Measurements from ENCODE around the gene SPX. TPM values are rescaled to one million over a fixed set of nuclear protein-coding genes. Genes with fewer than 3 reads are reported as not detected.

SPX gene
- polyA plus RNA-seq, 3 donors from 2014 or later: 0.15 TPM; not detected in 2

GRCh38 chr12:21573733-21574358 is 47.8 kb downstream of the SPX start:
- no peak overlapping the region for H3K4me3 Mint-ChIP-seq
- H3K9me3 Mint-ChIP-seq: no peaks in the 10 kb centered on the region
- no peaks in the 10 kb centered on the region for H3K4me1 Mint-ChIP-seq

DNA sequence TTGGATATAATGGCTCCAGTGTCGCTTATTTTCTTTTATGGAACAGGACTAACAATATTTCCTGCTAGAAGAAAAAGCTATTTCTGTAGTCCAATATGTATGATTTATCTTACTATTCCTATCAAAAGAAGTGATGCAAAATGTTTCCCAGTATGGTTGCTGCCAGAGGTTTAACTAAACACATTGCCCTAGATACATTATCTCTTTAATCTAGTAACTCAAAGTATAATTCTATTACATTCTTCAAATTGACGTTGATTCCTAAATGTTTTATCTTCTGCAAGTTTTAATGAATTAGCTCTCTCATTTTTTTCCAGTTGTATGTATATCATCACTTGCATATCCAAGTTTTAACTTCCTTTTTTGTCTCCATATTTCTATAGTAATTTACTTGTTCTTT is 50.3 kb downstream of the SPX start:
- Mint-ChIP-seq H3K36me3 (no peaks in the 10 kb centered on the region), H3K9me3 (no peaks in the 10 kb centered on the region), H3K4me3 (no peak overlapping the region), H3K4me1 (no peaks in the 10 kb centered on the region), H3K27me3 (ENCODE audit: low read depth in 3 of 3) (peaks cover 1 to 8% (median 2%) of the 10 kb centered on the region in 3 donors), H3K27ac (no peak overlapping the region)
- DNase-seq: no peak

More at GRCh38 chr12:21573733-21574358, 47.8 kb downstream of the SPX start:
- H3K27ac Mint-ChIP-seq: no peak overlapping the region
- peaks cover 0 to 4% (median 4%) of the 10 kb centered on the region in 3 donors for H3K27me3 Mint-ChIP-seq (ENCODE audit: low read depth in 3 of 3)
- no peaks in the 10 kb centered on the region for H3K36me3 Mint-ChIP-seq
- DNase-seq: no peak

DNA sequence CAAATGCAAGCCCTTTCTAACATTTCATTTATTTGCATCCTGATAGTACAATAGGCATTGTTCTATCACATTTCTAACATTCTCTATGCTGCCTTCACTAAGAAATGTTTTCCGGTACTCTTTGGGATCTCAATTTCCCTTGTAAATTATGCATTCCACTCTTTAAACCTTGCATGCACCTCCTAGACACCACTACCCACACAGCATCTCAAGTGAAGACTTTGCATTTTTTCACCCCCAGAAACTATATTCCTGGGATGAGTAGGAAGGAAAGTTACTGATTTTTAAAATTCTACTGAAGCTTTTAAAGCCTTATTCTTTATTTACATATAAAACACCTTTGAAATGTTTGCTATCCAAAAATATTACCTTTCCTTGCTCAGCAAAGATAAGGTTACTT is 51.4 kb downstream of the SPX start:
- no peak overlapping the region for H3K4me3 Mint-ChIP-seq
- no peaks in the 10 kb centered on the region for H3K36me3 Mint-ChIP-seq
- H3K4me1 Mint-ChIP-seq: no peaks in the 10 kb centered on the region
- H3K27ac Mint-ChIP-seq: no peak overlapping the region
- H3K9me3 Mint-ChIP-seq: no peaks in the 10 kb centered on the region
- DNase-seq: no peak
- H3K27me3 Mint-ChIP-seq (ENCODE audit: low read depth in 3 of 3): peaks cover 1 to 8% (median 2%) of the 10 kb centered on the region in 3 donors

GRCh38 chr12:21580748-21581516 is 54.8 kb downstream of the SPX start:
- Mint-ChIP-seq H3K36me3 (no peaks in the 10 kb centered on the region), H3K27ac (no peak overlapping the region), H3K4me3 (no peak overlapping the region), H3K9me3 (no peaks in the 10 kb centered on the region), H3K4me1 (no peaks in the 10 kb centered on the region), H3K27me3 (ENCODE audit: low read depth in 3 of 3) (peaks cover 1 to 14% (median 2%) of the 10 kb centered on the region in 3 donors)
- DNase-seq: no peak

Other genes with a start within 250 kb of the SPX start
- gene SLCO1A2, start 191.4 kb upstream of the SPX start, polyA plus RNA-seq: not detected
- not detected for gene IAPP, start 153.4 kb upstream of the SPX start, polyA plus RNA-seq
- 10 to 100 TPM; 19.3 to 28.1 (median 23.9) TPM for gene PYROXD1, start 88.6 kb upstream of the SPX start, polyA plus RNA-seq
- gene RECQL, start 24.7 kb upstream of the SPX start, polyA plus RNA-seq: 100 to 1,000 TPM in 1 of 3 donors, 10 to 100 TPM in 2; 73.7 to 101 (median 82.3) TPM
- 10 to 100 TPM; 15.9 to 37.7 (median 28.9) TPM for gene GOLT1B, start 24.5 kb upstream of the SPX start, polyA plus RNA-seq
- not detected for gene GYS2, start 78.6 kb downstream of the SPX start, polyA plus RNA-seq
- 100 to 1,000 TPM; 224 to 398 (median 315) TPM for gene LDHB, start 131.5 kb downstream of the SPX start, polyA plus RNA-seq
- not detected for gene KCNJ8, start 248.4 kb downstream of the SPX start, polyA plus RNA-seq